GM23338 (cell line): Measurements from ENCODE around the gene FMN1.

ENCODE experiments used
- EZH2 ChIP-seq: fragments of 200-600 bp; sonication (generic); IDR thresholded peaks from one replicate; pipeline ENCODE4 v1.8.0; 2017; ENCODE audit warnings: antibody characterized with exemption, mild to moderate bottlenecking, low read depth; ENCODE audit not compliant: unreplicated experiment
- EZH2phosphoT487 ChIP-seq: fragments of 200-600 bp; sonication (generic); IDR thresholded peaks from one replicate; pipeline ENCODE4 v1.8.1; 2018; ENCODE audit warnings: antibody characterized with exemption; ENCODE audit not compliant: unreplicated experiment
- POLR2AphosphoS5 ChIP-seq: IDR thresholded peaks from 2 replicates; pipeline ENCODE4 v1.6.1; 2016; ENCODE audit warnings: antibody characterized with exemption, low read depth
- STAT1 ChIP-seq: IDR thresholded peaks from one replicate; pipeline ENCODE4 v1.6.1; 2016; ENCODE audit warnings: antibody characterized with exemption; ENCODE audit not compliant: unreplicated experiment
- TF ChIP-seq, protein P1 (sequence below), 2 experiments: fragments of 200-600 bp in 1 of 2; sonication (generic) in 1 of 2; conservative IDR thresholded peaks; 2 replicates each; pipeline versions ENCODE4 v1.5.1 to v1.6.1; 2016 to 2017; ENCODE audit warnings: antibody characterized with exemption in 2 of 2, low read depth in 2 of 2, mild to moderate bottlenecking in 2 of 2, moderate library complexity in 1 of 2
- TF ChIP-seq, protein P2 (sequence below): IDR thresholded peaks from one replicate; pipeline ENCODE4 v1.6.1; 2018; ENCODE audit warnings: antibody characterized with exemption; ENCODE audit not compliant: unreplicated experiment
- TF ChIP-seq, protein P3 (sequence below): IDR thresholded peaks from 2 replicates; pipeline ENCODE4 v1.6.1; 2016; ENCODE audit warnings: antibody characterized with exemption

DNA sequence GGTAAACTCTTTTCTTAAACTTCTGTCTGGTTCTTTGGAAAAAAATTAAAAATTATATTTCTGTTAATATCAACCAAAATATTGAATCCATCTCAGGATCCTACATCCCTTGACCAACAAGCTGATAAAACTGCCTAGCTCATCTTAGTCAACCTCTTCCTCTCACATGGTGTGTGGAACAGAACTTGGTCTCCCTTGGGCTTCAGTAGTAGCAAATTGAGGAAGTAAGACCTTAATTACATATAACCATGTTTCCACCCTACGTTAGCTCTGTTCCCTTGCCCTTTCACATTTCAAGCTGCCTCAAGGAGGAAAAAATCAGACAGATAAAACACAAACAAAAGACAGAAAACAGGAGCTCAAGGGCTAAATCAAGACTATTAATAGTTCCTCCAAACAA, 360.4 kb downstream of the FMN1 start:
- TF ChIP-seq, protein P1, sequence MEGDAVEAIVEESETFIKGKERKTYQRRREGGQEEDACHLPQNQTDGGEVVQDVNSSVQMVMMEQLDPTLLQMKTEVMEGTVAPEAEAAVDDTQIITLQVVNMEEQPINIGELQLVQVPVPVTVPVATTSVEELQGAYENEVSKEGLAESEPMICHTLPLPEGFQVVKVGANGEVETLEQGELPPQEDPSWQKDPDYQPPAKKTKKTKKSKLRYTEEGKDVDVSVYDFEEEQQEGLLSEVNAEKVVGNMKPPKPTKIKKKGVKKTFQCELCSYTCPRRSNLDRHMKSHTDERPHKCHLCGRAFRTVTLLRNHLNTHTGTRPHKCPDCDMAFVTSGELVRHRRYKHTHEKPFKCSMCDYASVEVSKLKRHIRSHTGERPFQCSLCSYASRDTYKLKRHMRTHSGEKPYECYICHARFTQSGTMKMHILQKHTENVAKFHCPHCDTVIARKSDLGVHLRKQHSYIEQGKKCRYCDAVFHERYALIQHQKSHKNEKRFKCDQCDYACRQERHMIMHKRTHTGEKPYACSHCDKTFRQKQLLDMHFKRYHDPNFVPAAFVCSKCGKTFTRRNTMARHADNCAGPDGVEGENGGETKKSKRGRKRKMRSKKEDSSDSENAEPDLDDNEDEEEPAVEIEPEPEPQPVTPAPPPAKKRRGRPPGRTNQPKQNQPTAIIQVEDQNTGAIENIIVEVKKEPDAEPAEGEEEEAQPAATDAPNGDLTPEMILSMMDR (conservative IDR thresholded peaks at IDR 0.05; ENCODE audit: low read depth in 2 of 2): no peak
- TF ChIP-seq EZH2phosphoT487: no peak
- no peak for TF ChIP-seq EZH2
- no peak for TF ChIP-seq POLR2AphosphoS5
- TF ChIP-seq, protein P2, sequence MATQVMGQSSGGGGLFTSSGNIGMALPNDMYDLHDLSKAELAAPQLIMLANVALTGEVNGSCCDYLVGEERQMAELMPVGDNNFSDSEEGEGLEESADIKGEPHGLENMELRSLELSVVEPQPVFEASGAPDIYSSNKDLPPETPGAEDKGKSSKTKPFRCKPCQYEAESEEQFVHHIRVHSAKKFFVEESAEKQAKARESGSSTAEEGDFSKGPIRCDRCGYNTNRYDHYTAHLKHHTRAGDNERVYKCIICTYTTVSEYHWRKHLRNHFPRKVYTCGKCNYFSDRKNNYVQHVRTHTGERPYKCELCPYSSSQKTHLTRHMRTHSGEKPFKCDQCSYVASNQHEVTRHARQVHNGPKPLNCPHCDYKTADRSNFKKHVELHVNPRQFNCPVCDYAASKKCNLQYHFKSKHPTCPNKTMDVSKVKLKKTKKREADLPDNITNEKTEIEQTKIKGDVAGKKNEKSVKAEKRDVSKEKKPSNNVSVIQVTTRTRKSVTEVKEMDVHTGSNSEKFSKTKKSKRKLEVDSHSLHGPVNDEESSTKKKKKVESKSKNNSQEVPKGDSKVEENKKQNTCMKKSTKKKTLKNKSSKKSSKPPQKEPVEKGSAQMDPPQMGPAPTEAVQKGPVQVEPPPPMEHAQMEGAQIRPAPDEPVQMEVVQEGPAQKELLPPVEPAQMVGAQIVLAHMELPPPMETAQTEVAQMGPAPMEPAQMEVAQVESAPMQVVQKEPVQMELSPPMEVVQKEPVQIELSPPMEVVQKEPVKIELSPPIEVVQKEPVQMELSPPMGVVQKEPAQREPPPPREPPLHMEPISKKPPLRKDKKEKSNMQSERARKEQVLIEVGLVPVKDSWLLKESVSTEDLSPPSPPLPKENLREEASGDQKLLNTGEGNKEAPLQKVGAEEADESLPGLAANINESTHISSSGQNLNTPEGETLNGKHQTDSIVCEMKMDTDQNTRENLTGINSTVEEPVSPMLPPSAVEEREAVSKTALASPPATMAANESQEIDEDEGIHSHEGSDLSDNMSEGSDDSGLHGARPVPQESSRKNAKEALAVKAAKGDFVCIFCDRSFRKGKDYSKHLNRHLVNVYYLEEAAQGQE: no peak
- TF ChIP-seq, protein P3, sequence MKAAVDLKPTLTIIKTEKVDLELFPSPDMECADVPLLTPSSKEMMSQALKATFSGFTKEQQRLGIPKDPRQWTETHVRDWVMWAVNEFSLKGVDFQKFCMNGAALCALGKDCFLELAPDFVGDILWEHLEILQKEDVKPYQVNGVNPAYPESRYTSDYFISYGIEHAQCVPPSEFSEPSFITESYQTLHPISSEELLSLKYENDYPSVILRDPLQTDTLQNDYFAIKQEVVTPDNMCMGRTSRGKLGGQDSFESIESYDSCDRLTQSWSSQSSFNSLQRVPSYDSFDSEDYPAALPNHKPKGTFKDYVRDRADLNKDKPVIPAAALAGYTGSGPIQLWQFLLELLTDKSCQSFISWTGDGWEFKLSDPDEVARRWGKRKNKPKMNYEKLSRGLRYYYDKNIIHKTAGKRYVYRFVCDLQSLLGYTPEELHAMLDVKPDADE: no peak
- TF ChIP-seq STAT1: no peak
